Breast epithelium (tissue), 3 donors: ENCODE data around the gene PEMT.

Source experiments
- CTCF ChIP-seq, 3 donors: fragments of 450-650 bp; IDR thresholded peaks; one replicate each; pipeline ENCODE4 v1.5.1; 2016 to 2017; ENCODE audit warnings: antibody characterized with exemption in 3 of 3, mild to moderate bottlenecking in 3 of 3, moderate library complexity in 3 of 3
- POLR2A ChIP-seq: fragments of 450-650 bp; IDR thresholded peaks from one replicate; pipeline ENCODE4 v1.6.1; 2016; ENCODE audit warnings: antibody characterized with exemption, mild to moderate bottlenecking, moderate library complexity
- POLR2AphosphoS5 ChIP-seq, 3 donors: sonication (generic); formaldehyde crosslinking; IDR thresholded peaks; one replicate each; pipeline ENCODE4 v1.6.1; 2017; ENCODE audit warnings: antibody characterized with exemption in 3 of 3

GRCh38 chr17:17570798-17571716 lies 20.5 kb downstream of the PEMT start:
- TF ChIP-seq CTCF (IDR thresholded peaks at IDR 0.05): no peak
- TF ChIP-seq POLR2A: no peak
- no peak for TF ChIP-seq POLR2AphosphoS5 (IDR thresholded peaks at IDR 0.05)
